Right lobe of liver (tissue), 4 donors: ENCODE results near the gene SLC38A1.

ENCODE experiments used
- CTCF ChIP-seq, 4 donors: fragments of 200-600 bp in 3 of 4; fragments of 450-650 bp in 1 of 4; IDR thresholded peaks; one replicate each; pipeline versions ENCODE4 v1.5.1 to v1.8.0; 2016 to 2022; ENCODE audit warnings: antibody characterized with exemption in 4 of 4, mild to moderate bottlenecking in 2 of 4
- POLR2A ChIP-seq: fragments of 450-650 bp; IDR thresholded peaks from one replicate; pipeline ENCODE4 v1.6.1; 2017; ENCODE audit warnings: antibody characterized with exemption, mild to moderate bottlenecking
- donor health status: DM: no; HTN: no; CAD: no.
- donor health status: DM: no; HTN: no; CAD: no.
- donor health status: DM: no; HTN: yes; CAD: no.

DNA sequence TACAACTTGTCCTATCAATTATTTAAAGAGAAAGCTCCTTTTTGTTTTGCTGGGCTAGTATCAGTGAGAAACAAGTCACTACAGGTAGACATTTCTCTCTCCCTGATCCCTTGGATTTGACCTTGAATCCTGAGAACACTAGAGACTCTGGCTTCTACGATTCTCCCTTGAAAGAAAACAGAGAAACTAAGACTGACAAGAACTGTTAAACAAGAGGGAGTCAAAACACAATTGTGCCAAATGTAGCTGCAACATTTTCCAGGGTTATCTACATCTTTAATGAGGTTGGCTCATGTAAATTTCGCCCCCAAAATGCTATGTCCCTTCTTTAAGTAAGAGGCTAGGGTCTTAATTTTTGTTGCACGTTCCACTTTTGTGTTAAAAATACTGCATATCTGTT lies 62.4 kb downstream of the SLC38A1 start:
- no peak for TF ChIP-seq CTCF (IDR thresholded peaks at IDR 0.05)
- no peak for TF ChIP-seq POLR2A
